Upper lobe of left lung (tissue), 4 donors: ENCODE data around the gene PTPN23.

Experiments used
- CTCF ChIP-seq, 6 experiments: fragments of 450-650 bp in 4 of 6; fragments of 200-600 bp in 2 of 6; sonication (generic) in 2 of 6; IDR thresholded peaks; one replicate each; pipeline ENCODE4 v1.5.1; 2016 to 2019; ENCODE audit warnings: antibody characterized with exemption in 6 of 6
- EP300 ChIP-seq, 4 donors: sonication (generic); formaldehyde crosslinking; IDR thresholded peaks; one replicate each; pipeline ENCODE4 v1.5.1; 2017; ENCODE audit warnings: antibody characterized with exemption in 4 of 4, control low read depth in 2 of 4
- POLR2A ChIP-seq, 4 donors: fragments of 450-650 bp; IDR thresholded peaks; one replicate each; pipeline ENCODE4 v1.5.1; 2016 to 2017; ENCODE audit warnings: antibody characterized with exemption in 4 of 4, mild to moderate bottlenecking in 2 of 4
- POLR2AphosphoS5 ChIP-seq, 2 donors: sonication (generic); formaldehyde crosslinking; IDR thresholded peaks; one replicate each; pipeline ENCODE4 v1.5.1; 2017; ENCODE audit warnings: antibody characterized with exemption in 2 of 2

- no peak for TF ChIP-seq POLR2A (IDR thresholded peaks at IDR 0.05)
- TF ChIP-seq CTCF (IDR thresholded peaks at IDR 0.05): no peak
- TF ChIP-seq POLR2AphosphoS5 (IDR thresholded peaks at IDR 0.05): no peak
- no peak for TF ChIP-seq EP300 (IDR thresholded peaks at IDR 0.05)
Observed at GRCh38 chr3:47356201-47356600, 24.6 kb upstream of the PTPN23 start.
